Raji (cell line): ENCODE measurements around the gene MMD2.

Experiments used
- POLR2A ChIP-seq: IDR thresholded peaks from 2 replicates; pipeline ENCODE4 v1.6.1; 2011; ENCODE audit warnings: low read depth, low read length, control low read depth; ENCODE audit not compliant: insufficient read depth

MMD2 gene

DNA sequence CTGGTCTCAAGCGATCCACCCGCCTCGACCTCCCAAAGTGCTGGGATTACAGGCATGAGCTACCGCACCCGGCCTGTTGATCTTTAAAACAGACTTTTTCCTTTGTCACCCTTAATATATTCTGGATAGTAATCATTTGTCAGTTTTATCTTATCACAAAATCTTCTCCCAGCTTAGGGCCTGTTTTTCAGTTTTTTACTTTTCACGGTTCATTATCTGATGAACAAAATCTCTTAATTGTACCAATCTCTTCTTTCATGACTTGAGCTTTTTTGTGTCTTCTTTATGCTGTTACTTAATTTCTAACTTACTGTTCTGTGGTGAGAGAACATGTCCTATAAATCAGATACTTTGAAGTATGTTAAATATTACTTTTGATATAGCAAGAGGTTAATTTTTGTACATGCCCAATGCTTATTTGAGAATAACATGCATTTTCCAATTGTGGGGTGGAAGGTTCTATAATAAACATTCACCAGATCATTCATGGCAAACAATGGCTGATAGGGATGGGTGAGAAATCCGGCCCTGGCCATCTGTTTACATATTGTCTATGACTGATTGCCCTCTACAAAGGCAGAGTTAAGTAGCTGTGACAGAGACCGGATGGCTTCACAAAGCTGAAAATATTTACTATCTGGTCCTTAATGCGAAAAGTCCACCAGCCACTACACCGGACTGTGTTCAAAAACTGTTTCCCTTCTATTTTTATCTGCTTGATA is 102.5 kb downstream of the MMD2 start:
- TF ChIP-seq POLR2A, result no peak
